K562 (cell line): Measurements from ENCODE around the gene NAA15. TPM values are rescaled to one million over a fixed set of nuclear protein-coding genes. Genes with fewer than 3 reads are reported as not detected.
A peak's percentile ranks its signal among the peaks of the same experiment; 100 is the strongest.

ENCODE experiments used
- BACH1 ChIP-seq: fragments of 200-800 bp; sonication (Bioruptor generic); IDR thresholded peaks from 2 replicates; pipeline ENCODE4 v1.6.1; 2016; ENCODE audit warnings: missing genetic modification characterization, missing compliant biosample characterization
- GABPB1 ChIP-seq: sonication (generic); formaldehyde crosslinking; IDR thresholded peaks from 2 replicates; pipeline ENCODE4 v1.8.0; 2022; ENCODE audit warnings: mild to moderate bottlenecking, missing genetic modification reagents
- KAT8 ChIP-seq: fragments of 450-650 bp; IDR thresholded peaks from 2 replicates; pipeline ENCODE4 v1.6.1; 2016; ENCODE audit warnings: low read depth, mild to moderate bottlenecking
- NR3C1 ChIP-seq: sonication (generic); formaldehyde crosslinking; IDR thresholded peaks from 2 replicates; pipeline ENCODE4 v1.8.1; 2022; ENCODE audit warnings: missing genetic modification reagents
- RBM14 ChIP-seq: fragments of 200-400 bp; formaldehyde crosslinking; IDR thresholded peaks from 2 replicates; pipeline ENCODE4 v1.6.1; 2018; ENCODE audit warnings: low read depth, mild to moderate bottlenecking, low read length, moderate library complexity, borderline replicate concordance; ENCODE audit not compliant: insufficient read depth
- RNF2 ChIP-seq: sonication (generic); IDR thresholded peaks from 2 replicates; pipeline ENCODE4 v1.6.1; 2016
- SP1 ChIP-seq: sonication (generic); formaldehyde crosslinking; IDR thresholded peaks from 2 replicates; pipeline ENCODE4 v1.8.1; 2022; ENCODE audit warnings: mild to moderate bottlenecking, missing genetic modification reagents
- TARDBP ChIP-seq: fragments of 450-650 bp; IDR thresholded peaks from 2 replicates; pipeline ENCODE4 v1.6.1; 2016
- TCF3 ChIP-seq: sonication (generic); formaldehyde crosslinking; IDR thresholded peaks from 2 replicates; pipeline ENCODE4 v1.4.0; 2020; ENCODE audit warnings: mild to moderate bottlenecking, missing genetic modification reagents
- YBX1 ChIP-seq: fragments of 450-650 bp; IDR thresholded peaks from 2 replicates; pipeline ENCODE4 v1.7.1; 2016; ENCODE audit warnings: mild to moderate bottlenecking
- ZNF165 ChIP-seq: fragments of 250-450 bp; sonication (Bioruptor Pico); IDR thresholded peaks from 2 replicates; pipeline ENCODE4 v1.4.0; 2020; ENCODE audit warnings: borderline replicate concordance
- ZNF431 ChIP-seq: sonication (generic); formaldehyde crosslinking; IDR thresholded peaks from 2 replicates; pipeline ENCODE4 v1.8.0; 2022; ENCODE audit warnings: mild to moderate bottlenecking, missing genetic modification reagents
- polyA plus RNA-seq, 8 experiments: library from polyadenylated mRNA; depleted of rRNA in 4 of 8; stranded (reverse) in 5 of 8; unstranded in 3 of 8; fragments of >200 nt; fragmentation: Nextera tagmentation in 2 of 8; fragmentation: Illumina TruSeq in 1 of 8; extraction: Ambion mirVana in 2 of 8; extraction: Trizol in 1 of 8; gene quantifications; 2 replicates each; pipeline versions ENCODE4 v1.2.1 to v1.2.3, GENCODE V29; 2011 to 2014; ENCODE audit warnings: inconsistent platforms in 1 of 8, missing spikeins in 1 of 8
- total RNA-seq, 7 experiments: library from RNA; depleted of rRNA in 6 of 7; stranded (reverse); fragments of >200 nt in 6 of 7; fragmentation: Illumina TruSeq in 2 of 7; extraction: Trizol in 2 of 7; gene quantifications; 2 replicates each; pipeline versions ENCODE4 v1.2.1 to v1.2.3, GENCODE V29; 2011 to 2021; ENCODE audit warnings: low replicate concordance in 1 of 7
- TF ChIP-seq, protein P1 (sequence below): fragments of 450-650 bp; IDR thresholded peaks from 2 replicates; pipeline ENCODE4 v1.6.1; 2014; ENCODE audit warnings: low read depth, mild to moderate bottlenecking, moderate library complexity, borderline replicate concordance
- TF ChIP-seq, protein P2 (sequence below): fragments of 250-450 bp; sonication (Bioruptor Pico); IDR thresholded peaks from 2 replicates; pipeline ENCODE4 v1.4.0; 2020
- TF ChIP-seq, protein P3 (sequence below): fragments of 250-450 bp; sonication (Bioruptor Pico); IDR thresholded peaks from 2 replicates; pipeline ENCODE4 v1.9.0; 2021; ENCODE audit warnings: mild to moderate bottlenecking
- TF ChIP-seq, protein P4 (sequence below), 3 experiments: fragments of 200-800 bp in 1 of 3; fragments of 250-450 bp in 1 of 3; fragments of 450-650 bp in 1 of 3; sonication (Bioruptor Pico) in 1 of 3; sonication (Bioruptor generic) in 1 of 3; formaldehyde crosslinking in 1 of 3; IDR thresholded peaks; 2 replicates each; pipeline versions ENCODE4 v1.6.1 to v1.8.0; 2016 to 2022; ENCODE audit warnings: mild to moderate bottlenecking in 2 of 3, missing genetic modification characterization in 2 of 3, missing compliant biosample characterization in 1 of 3, moderate library complexity in 1 of 3
- TF ChIP-seq, protein P5 (sequence below): sonication (generic); IDR thresholded peaks from 2 replicates; pipeline ENCODE4 v1.6.1; 2016
- TF ChIP-seq, protein P6 (sequence below): fragments of 450-650 bp; IDR thresholded peaks from 2 replicates; pipeline ENCODE4 v1.6.1; 2016

NAA15 gene
- total and polyA plus RNA-seq, 9 of the 15 experiments (the other 6 are each of a cell fraction or from before 2014, with no cell fraction given), result 37.8 to 117 (median 63.2) TPM

DNA sequence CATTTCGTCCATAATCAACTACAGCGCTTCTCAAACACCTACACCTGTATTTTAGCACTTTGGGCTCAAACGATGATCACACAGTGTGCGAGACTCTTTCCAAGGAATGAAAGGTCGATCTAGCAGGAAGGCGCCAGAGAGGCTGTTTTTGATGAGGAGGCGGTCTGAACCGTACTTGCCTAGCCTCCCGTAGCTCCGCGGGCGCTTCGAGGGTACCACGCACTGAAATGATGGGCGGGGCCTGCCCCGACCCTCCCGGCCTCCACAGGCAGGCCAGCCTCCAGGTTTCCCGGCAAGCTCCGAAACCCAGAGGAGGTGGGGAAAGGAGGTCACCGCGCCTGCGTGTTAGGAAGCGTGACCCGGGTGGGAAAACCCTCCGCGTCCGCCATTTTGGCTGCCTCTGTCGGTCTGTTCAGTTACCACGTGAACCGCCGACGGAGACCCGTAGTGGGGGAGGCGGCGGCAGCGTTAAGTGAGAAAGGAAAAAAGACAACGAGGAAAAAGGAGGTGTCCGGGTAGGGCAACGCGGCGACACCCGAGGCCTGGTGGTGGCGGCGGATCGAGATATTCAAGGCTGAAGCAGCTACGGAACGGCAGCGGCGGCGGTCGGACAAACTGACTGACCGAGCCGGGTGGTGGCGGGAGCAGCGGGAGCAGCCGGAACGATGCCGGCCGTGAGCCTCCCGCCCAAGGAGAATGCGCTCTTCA, at the start of gene NAA15 (continued):
- 0 out of 2 replicates have a peak, but pooled peaks have one; percentile 42 for TF ChIP-seq KAT8
- no peak for TF ChIP-seq BACH1 (tag)
- no peak for TF ChIP-seq YBX1
- TF ChIP-seq RNF2, result peak; percentile 26; the same call in 1 of the 2 replicates
- TF ChIP-seq ZNF165, result 0 out of 2 replicates have a peak, but pooled peaks have one; percentile 19
- no peak for TF ChIP-seq RBM14
- TF ChIP-seq, protein P1, sequence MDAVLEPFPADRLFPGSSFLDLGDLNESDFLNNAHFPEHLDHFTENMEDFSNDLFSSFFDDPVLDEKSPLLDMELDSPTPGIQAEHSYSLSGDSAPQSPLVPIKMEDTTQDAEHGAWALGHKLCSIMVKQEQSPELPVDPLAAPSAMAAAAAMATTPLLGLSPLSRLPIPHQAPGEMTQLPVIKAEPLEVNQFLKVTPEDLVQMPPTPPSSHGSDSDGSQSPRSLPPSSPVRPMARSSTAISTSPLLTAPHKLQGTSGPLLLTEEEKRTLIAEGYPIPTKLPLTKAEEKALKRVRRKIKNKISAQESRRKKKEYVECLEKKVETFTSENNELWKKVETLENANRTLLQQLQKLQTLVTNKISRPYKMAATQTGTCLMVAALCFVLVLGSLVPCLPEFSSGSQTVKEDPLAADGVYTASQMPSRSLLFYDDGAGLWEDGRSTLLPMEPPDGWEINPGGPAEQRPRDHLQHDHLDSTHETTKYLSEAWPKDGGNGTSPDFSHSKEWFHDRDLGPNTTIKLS, result peak; percentile 48; the same call in 1 of the 2 replicates
- TF ChIP-seq, protein P2, sequence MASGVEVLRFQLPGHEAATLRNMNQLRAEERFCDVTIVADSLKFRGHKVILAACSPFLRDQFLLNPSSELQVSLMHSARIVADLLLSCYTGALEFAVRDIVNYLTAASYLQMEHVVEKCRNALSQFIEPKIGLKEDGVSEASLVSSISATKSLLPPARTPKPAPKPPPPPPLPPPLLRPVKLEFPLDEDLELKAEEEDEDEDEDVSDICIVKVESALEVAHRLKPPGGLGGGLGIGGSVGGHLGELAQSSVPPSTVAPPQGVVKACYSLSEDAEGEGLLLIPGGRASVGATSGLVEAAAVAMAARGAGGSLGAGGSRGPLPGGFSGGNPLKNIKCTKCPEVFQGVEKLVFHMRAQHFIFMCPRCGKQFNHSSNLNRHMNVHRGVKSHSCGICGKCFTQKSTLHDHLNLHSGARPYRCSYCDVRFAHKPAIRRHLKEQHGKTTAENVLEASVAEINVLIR (CRISPR knock-in tag), result no peak
- peak; percentile 92 for TF ChIP-seq SP1 (CRISPR knock-in tag)
- peak; percentile 84 for TF ChIP-seq GABPB1 (CRISPR knock-in tag)
- no peak for TF ChIP-seq NR3C1 (CRISPR knock-in tag)
- 0 out of 2 replicates have a peak, but pooled peaks have one; percentile 30 for TF ChIP-seq ZNF431
- TF ChIP-seq, protein P3, sequence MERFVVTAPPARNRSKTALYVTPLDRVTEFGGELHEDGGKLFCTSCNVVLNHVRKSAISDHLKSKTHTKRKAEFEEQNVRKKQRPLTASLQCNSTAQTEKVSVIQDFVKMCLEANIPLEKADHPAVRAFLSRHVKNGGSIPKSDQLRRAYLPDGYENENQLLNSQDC (CRISPR knock-in tag), result peak; percentile 57; the same call in 1 of the 2 replicates
- TF ChIP-seq, protein P4, sequence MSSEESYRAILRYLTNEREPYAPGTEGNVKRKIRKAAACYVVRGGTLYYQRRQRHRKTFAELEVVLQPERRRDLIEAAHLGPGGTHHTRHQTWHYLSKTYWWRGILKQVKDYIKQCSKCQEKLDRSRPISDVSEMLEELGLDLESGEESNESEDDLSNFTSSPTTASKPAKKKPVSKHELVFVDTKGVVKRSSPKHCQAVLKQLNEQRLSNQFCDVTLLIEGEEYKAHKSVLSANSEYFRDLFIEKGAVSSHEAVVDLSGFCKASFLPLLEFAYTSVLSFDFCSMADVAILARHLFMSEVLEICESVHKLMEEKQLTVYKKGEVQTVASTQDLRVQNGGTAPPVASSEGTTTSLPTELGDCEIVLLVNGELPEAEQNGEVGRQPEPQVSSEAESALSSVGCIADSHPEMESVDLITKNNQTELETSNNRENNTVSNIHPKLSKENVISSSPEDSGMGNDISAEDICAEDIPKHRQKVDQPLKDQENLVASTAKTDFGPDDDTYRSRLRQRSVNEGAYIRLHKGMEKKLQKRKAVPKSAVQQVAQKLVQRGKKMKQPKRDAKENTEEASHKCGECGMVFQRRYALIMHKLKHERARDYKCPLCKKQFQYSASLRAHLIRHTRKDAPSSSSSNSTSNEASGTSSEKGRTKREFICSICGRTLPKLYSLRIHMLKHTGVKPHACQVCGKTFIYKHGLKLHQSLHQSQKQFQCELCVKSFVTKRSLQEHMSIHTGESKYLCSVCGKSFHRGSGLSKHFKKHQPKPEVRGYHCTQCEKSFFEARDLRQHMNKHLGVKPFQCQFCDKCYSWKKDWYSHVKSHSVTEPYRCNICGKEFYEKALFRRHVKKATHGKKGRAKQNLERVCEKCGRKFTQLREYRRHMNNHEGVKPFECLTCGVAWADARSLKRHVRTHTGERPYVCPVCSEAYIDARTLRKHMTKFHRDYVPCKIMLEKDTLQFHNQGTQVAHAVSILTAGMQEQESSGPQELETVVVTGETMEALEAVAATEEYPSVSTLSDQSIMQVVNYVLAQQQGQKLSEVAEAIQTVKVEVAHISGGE (CRISPR knock-in tag; IDR thresholded peaks at IDR 0.05), result peak in 1 of 3 experiments; percentile 63; a peak in 2 of 6 replicates
- 0 out of 2 replicates have a peak, but pooled peaks have one; percentile 12 for TF ChIP-seq TARDBP
- TF ChIP-seq TCF3 (CRISPR knock-in tag), result peak; percentile 11; the same call in 1 of the 2 replicates
- TF ChIP-seq, protein P5, sequence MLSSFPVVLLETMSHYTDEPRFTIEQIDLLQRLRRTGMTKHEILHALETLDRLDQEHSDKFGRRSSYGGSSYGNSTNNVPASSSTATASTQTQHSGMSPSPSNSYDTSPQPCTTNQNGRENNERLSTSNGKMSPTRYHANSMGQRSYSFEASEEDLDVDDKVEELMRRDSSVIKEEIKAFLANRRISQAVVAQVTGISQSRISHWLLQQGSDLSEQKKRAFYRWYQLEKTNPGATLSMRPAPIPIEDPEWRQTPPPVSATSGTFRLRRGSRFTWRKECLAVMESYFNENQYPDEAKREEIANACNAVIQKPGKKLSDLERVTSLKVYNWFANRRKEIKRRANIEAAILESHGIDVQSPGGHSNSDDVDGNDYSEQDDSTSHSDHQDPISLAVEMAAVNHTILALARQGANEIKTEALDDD, result peak; percentile 30; the same call in 1 of the 2 replicates
- TF ChIP-seq, protein P6, sequence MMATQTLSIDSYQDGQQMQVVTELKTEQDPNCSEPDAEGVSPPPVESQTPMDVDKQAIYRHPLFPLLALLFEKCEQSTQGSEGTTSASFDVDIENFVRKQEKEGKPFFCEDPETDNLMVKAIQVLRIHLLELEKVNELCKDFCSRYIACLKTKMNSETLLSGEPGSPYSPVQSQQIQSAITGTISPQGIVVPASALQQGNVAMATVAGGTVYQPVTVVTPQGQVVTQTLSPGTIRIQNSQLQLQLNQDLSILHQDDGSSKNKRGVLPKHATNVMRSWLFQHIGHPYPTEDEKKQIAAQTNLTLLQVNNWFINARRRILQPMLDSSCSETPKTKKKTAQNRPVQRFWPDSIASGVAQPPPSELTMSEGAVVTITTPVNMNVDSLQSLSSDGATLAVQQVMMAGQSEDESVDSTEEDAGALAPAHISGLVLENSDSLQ, result peak; percentile 93
